Nucleus accumbens (tissue), 56 donors: Measurements from ENCODE around the gene IL26.
"Not testable (repeated sequence)": the region's sequence is repeated elsewhere in the genome, so short reads cannot be mapped to it uniquely, and the experiment has no call there.

Experiments
- DNase-seq, 56 donors: peaks; one replicate each; lab custom pipeline; 2025; lab: John Stamatoyannopoulos, UW

The IL26 gene

DNA sequence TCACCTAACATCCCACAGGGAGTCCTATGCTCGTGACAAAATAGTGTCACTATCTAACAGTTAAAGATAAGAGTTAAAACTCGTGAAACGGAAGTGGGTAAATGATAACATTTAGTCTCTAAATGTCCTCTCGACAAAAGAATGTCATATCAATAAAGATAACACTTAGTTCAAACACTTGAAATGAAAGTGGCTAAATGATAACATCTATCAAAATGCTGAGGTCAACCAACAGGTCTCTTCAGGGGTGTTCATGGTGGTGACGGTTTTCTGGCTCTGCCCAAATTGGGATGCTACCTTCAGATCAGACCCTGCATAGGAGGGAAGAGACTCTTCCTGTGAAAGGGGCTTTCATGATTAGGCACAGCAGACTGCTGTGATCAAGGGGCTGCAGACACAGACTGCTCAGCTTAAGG lies 22.1 kb downstream of the IL26 start:
- no peak for DNase-seq

- DNase-seq: no peak
These were observed 24.8 kb downstream of the IL26 start for GRCh38 chr12:68200854-68201253.

- no peak for DNase-seq
These were observed 26.5 kb downstream of the IL26 start for GRCh38 chr12:68199127-68199526.

DNA sequence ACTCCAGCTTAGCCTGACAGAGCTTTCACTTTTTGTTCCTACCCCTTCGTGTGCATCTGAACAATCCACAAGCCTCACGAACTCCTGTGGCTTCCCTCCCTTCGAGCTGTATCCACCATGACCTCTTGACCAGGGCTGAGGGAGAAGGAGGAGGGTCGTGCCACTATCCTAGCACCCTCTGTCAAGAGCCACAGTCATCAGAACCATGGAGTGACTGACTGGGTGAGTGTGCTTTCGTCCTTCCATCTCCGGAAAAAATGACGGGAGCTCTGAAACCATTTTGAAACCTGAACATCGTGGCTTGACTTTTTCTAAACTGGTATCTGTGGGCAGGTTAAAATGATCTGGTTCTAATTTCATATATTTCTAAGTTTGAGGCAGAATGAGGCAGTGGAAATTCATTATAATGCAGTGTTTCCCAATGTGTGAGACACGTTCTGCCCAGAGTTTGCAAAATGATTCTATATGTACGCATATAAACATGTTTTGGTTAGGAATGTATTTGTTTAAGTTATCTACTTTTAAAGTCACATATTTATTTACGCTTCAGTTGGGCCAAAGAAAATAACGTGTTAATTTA lies 27.0 kb downstream of the IL26 start:
- no peak for DNase-seq

- no peak for DNase-seq
These were observed 35.3 kb downstream of the IL26 start for GRCh38 chr12:68190301-68190700.

DNA sequence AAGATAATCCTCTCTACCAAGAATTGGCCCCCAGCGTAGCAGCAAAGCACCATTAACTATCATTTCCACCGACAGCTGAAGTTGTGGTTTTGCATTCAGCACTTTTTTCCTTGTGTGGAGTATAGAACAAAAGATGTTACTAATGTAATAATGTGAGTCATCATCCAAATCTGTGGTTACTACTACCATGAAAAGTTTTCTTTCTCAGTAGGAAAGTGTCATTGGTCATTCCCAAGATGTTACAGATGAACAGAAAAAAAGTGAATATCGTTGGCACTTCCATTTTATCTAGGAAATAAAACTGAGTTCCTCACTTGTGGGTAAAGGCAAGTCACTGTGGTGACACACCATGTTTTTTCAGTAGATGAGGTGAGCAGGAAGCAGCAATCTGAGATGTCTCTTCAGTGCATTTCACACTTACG lies 35.8 kb downstream of the IL26 start:
- DNase-seq: no peak

DNA sequence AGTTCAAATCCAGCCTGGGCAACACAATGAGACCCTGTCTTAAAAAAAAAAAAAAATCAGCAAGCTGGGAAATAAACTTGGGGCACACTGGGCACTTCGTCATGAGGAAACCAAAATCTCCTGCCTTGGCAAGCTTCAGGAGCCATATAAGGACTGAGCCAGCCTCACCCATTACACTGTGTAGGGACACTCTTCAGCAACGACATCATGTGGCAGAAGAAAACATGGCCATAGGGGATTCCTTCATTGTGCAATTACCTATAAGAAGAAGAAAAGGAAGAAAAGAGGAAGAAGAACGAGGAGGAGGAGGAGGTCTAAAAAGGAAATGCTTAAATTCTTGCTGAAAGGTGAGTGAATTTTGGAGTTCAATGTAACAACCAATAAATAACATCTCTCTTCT lies 40.0 kb downstream of the IL26 start:
- no peak for DNase-seq

- no peak for DNase-seq
These were observed 44.5 kb downstream of the IL26 start for GRCh38 chr12:68180792-68181744.

DNA sequence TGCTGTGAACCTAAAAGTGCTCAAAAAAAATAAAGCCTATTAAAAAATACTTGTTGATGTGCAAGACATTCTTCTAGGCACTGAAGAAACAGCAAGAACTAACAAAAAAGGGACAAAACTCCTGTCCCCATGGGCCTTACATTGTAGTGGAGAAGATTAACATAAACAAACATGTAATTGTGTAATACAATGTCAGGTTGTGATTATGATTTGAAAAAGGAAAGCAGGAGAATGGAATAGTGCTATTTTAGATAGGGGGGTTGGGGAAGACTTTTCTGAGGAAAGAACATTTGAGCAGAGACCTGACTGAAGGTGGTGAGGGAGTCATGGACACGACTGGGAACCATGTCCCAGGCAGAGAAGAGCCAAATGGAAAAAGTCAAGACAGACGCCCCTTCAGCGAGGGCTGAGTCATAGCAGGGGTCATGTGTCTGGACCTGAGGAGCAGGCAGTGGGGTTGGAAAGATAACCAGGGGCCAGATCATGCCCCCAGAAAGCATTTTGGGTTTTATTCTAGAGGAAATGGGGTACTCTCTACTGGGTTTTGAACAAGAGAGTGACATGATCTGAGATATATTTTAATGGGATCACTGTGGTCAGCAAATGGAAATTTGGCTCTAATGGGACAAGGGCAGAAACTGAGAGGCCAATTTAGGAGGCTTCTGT lies 46.7 kb downstream of the IL26 start:
- no peak for DNase-seq

- no peak for DNase-seq
These were observed 47.4 kb downstream of the IL26 start for GRCh38 chr12:68178184-68178583.

- no peak for DNase-seq
These were observed 48.0 kb downstream of the IL26 start for GRCh38 chr12:68177562-68177961.

- DNase-seq: no peak
These were observed 49.4 kb downstream of the IL26 start for GRCh38 chr12:68176257-68176656.

- no peak for DNase-seq
These were observed 50.0 kb downstream of the IL26 start for GRCh38 chr12:68175557-68176061.

GRCh38 chr12:68174761-68175160 lies 50.8 kb downstream of the IL26 start:
- not testable (repeated sequence) for DNase-seq

DNA sequence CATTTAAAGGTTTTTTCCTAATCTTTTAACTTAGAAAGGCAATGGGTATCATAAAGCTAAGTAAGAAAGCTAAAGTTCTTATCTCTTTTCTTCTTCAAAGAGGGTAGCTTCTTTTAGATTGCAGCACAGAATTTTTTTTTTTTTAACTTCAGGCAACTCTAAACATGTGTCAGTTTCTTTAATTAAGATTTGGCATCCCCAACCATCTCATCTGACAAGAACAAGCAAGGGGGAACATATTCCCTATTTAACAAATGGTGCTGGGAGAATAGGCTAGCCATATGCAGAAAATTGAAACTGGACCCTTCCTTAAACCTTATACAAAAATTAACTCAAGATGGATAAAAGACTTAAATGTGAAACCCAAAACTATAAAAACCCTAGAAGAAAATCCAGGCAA lies 51.8 kb downstream of the IL26 start:
- no peak for DNase-seq

DNA sequence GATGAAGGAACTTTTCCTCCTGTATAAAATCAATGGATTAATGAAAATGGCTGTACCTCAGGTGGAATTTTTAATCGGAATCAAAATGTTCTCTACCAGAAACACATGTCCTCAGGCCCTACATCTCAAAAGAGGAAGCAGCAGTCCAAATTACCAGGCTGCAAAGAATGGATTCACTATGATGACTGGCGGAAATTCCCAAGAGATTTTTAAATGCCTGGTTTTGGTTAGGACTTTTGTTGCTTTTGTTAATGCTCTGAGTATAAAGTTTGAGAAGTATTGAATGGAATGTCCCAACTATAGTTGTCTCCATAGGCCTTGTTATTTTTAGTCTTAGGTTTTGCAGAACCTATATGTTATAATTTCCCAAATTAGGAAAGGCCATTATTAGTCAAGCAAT lies 54.9 kb downstream of the IL26 start:
- DNase-seq: no peak

DNA sequence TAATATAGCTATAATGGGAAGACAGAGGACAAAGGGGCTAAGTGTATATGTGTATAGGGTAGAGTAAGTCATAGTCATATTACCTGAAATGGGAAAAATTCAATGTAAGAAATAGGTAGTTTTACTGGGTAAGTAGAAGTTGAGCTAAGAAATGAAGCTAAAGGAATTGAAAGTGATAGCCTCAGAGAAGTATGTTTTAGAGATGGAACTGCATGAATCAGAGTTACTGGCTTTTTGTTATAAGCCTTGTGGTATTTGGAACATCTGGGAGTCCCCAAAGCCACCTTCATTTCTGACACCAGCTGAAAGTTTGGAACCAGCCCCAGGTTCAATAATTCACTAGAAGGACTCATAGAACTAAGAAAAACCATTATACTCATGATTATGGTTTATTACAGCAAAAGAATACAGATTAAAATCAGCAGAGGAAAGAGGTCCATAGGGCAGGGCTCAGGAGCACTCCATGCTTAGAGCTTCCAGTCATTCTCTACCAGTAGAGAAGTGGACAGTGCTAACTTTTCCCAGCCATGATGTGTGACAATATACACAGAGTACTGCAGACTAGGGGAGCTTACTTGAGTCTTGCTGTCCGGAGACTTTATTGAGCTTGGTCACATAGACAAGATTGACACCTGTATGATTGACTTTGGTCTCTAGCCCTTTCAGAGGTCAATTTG lies 56.3 kb downstream of the IL26 start:
- DNase-seq: no peak

GRCh38 chr12:68166317-68166831 lies 59.2 kb downstream of the IL26 start:
- DNase-seq: no peak

GRCh38 chr12:68163560-68164081 lies 62.0 kb downstream of the IL26 start:
- DNase-seq: no peak

- no peak for DNase-seq
These were observed 63.2 kb downstream of the IL26 start for GRCh38 chr12:68162374-68162773.
